HCT116 (cell line): ENCODE measurements around the gene GABRR2. TPM values are rescaled to one million over a fixed set of nuclear protein-coding genes. Genes with fewer than 3 reads are reported as not detected.

Experiments
- ATAC-seq: fragments of 200-7000 bp; cut with Tn5 transposase; 2 replicates; pipeline ENCODE4 v1.9.1; 2020; ENCODE audit warnings: mild to moderate bottlenecking, moderate library complexity
- BruUV-seq: library from RNA; stranded (reverse); fragments of 400-500 nt; replicated peaks from 2 replicates; lab custom pipeline; 2021; lab: Mats Ljungman, UMichigan
- CTCF ChIA-PET: fragments of 300-600 bp; sonication (Branson Sonifier 250); formaldehyde crosslinking; loops from one replicate; lab custom pipeline; 2021; ENCODE audit warnings: antibody characterized with exemption; lab: Charles Lee
- POLR2A ChIA-PET: fragments of 300-600, 350-600 bp; sonication (Branson Sonifier 250); formaldehyde crosslinking; loops from one replicate; lab custom pipeline; 2021; ENCODE audit warnings: antibody characterized with exemption; lab: Charles Lee
- RAD21 ChIA-PET, 2 experiments: fragments of 300-600 bp; sonication (Branson Sonifier 250); formaldehyde crosslinking; loops; one replicate each; lab custom pipeline; 2023; ENCODE audit warnings: low total read pairs in 2 of 2; ENCODE audit not compliant: uncharacterized antibody in 2 of 2, unreplicated experiment in 2 of 2, low non-redundant PET in 1 of 2; lab: Charles Lee
- DNase-seq: peaks from one replicate; pipeline ENCODE4 v3.0.0-alpha.2; 2010; ENCODE audit warnings: low read depth, low spot score
- H2AFZ ChIP-seq: fragments of 200-600 bp; shearing (Covaris generic), sonication (generic); 2 replicates; pipeline ENCODE4 v1.6.1; 2017; ENCODE audit warnings: low read depth, mixed run types, mixed read lengths, antibody characterized with exemption, low read length; ENCODE audit not compliant: poor library complexity, severe bottlenecking
- H3K27ac ChIP-seq: 2 replicates; pipeline ENCODE4 v1.5.1; 2012; ENCODE audit warnings: low read depth, low read length
- H3K27me3 ChIP-seq: fragments of 200-600 bp; sonication (generic); 2 replicates; pipeline ENCODE4 v1.6.1; 2016; ENCODE audit warnings: mixed run types, low read length, mixed read lengths; ENCODE audit not compliant: insufficient read depth
- H3K36me3 ChIP-seq, 2 experiments: fragments of 200-500 bp in 1 of 2; fragments of 200-600 bp in 1 of 2; sonication (Bioruptor generic) in 1 of 2; sonication (generic) in 1 of 2; 2 replicates each; pipeline versions ENCODE4 v1.5.1 to v1.6.1; 2014 to 2016; ENCODE audit warnings: low read length in 2 of 2, inconsistent platforms in 1 of 2, mixed read lengths in 1 of 2, mixed run types in 1 of 2; ENCODE audit not compliant: insufficient read depth in 2 of 2, control insufficient read depth in 1 of 2
- H3K4me1 ChIP-seq, 2 experiments: fragments of 200-600 bp in 1 of 2; sonication (generic) in 1 of 2; 2 replicates each; pipeline versions ENCODE4 v1.5.1 to v1.6.1; 2012 to 2017; ENCODE audit warnings: low read length in 2 of 2, inconsistent platforms in 1 of 2, mild to moderate bottlenecking in 1 of 2, mixed read lengths in 1 of 2, mixed run types in 1 of 2, moderate library complexity in 1 of 2; ENCODE audit not compliant: insufficient read depth in 2 of 2, control insufficient read depth in 1 of 2
- H3K4me2 ChIP-seq: fragments of 200-600 bp; sonication (generic); 2 replicates; pipeline ENCODE4 v1.6.1; 2017; ENCODE audit warnings: mixed run types, low read length, mixed read lengths
- H3K4me3 ChIP-seq, 2 experiments: fragments of 200-600 bp in 1 of 2; sonication (generic) in 1 of 2; replicated peaks in 1 of 2; 2 replicates each; pipeline ENCODE4 v1.5.1; 2011 to 2016; ENCODE audit warnings: low read length in 2 of 2, control low read depth in 1 of 2, low read depth in 1 of 2, mild to moderate bottlenecking in 1 of 2, mixed read lengths in 1 of 2, mixed run types in 1 of 2
- H3K79me2 ChIP-seq: fragments of 200-600 bp; sonication (generic); 2 replicates; pipeline ENCODE4 v1.6.1; 2017; ENCODE audit warnings: mild to moderate bottlenecking, mixed run types, low read length, moderate library complexity, mixed read lengths; ENCODE audit not compliant: insufficient read depth
- H3K9ac ChIP-seq: fragments of 200-600 bp; sonication (generic); 2 replicates; pipeline ENCODE4 v1.6.1; 2016; ENCODE audit warnings: low read length, mixed read lengths
- H3K9me2 ChIP-seq: fragments of 200-600 bp; sonication (generic), shearing (Covaris generic); 2 replicates; pipeline ENCODE4 v1.6.1; 2017; ENCODE audit warnings: mixed run types, mild to moderate bottlenecking, moderate library complexity; ENCODE audit not compliant: insufficient read depth
- H3K9me3 ChIP-seq, 2 experiments: fragments of 200-500 bp in 1 of 2; fragments of 200-600 bp in 1 of 2; sonication (Bioruptor generic) in 1 of 2; sonication (generic) in 1 of 2; 2 replicates each; pipeline ENCODE4 v1.6.1; 2014 to 2017; ENCODE audit warnings: low read length in 2 of 2, mixed read lengths in 2 of 2, inconsistent platforms in 1 of 2, low read depth in 1 of 2, mild to moderate bottlenecking in 1 of 2, mixed run types in 1 of 2, moderate library complexity in 1 of 2; ENCODE audit not compliant: control insufficient read depth in 1 of 2, insufficient read depth in 1 of 2
- H4K20me1 ChIP-seq: fragments of 200-600 bp; sonication (generic), shearing (Covaris generic); 2 replicates; pipeline ENCODE4 v1.6.1; 2017; ENCODE audit warnings: mixed run types, mild to moderate bottlenecking, moderate library complexity; ENCODE audit not compliant: insufficient read depth
- CBX3 ChIP-seq: IDR thresholded peaks from 2 replicates; pipeline ENCODE4 v1.6.1; 2012; ENCODE audit warnings: low read depth
- CEBPB ChIP-seq: IDR thresholded peaks from 2 replicates; pipeline ENCODE4 v1.6.1; 2012; ENCODE audit warnings: low read depth
- EGR1 ChIP-seq: IDR thresholded peaks from 2 replicates; pipeline ENCODE4 v1.6.1; 2012; ENCODE audit warnings: low read depth
- ELF1 ChIP-seq: IDR thresholded peaks from 2 replicates; pipeline ENCODE4 v1.6.1; 2012; ENCODE audit warnings: low read depth, borderline replicate concordance
- EZH2 ChIP-seq: fragments of 200-600 bp; sonication (generic); IDR thresholded peaks from 2 replicates; pipeline ENCODE4 v1.6.1; 2017; ENCODE audit warnings: antibody characterized with exemption, mixed run types
- JUND ChIP-seq: IDR thresholded peaks from 2 replicates; pipeline ENCODE4 v1.6.1; 2012
- POLR2A ChIP-seq: IDR thresholded peaks from 2 replicates; pipeline ENCODE4 v1.7.0; 2011; ENCODE audit warnings: borderline replicate concordance; ENCODE audit not compliant: insufficient read depth, insufficient read length; ENCODE audit errors: extremely low read depth
- POLR2AphosphoS5 ChIP-seq: IDR thresholded peaks from 2 replicates; pipeline ENCODE4 v1.6.1; 2011; ENCODE audit warnings: mild to moderate bottlenecking, low read depth, low read length, moderate library complexity
- REST ChIP-seq: IDR thresholded peaks from 2 replicates; pipeline ENCODE4 v1.6.1; 2012; ENCODE audit warnings: low read depth
- SIN3A ChIP-seq: IDR thresholded peaks from 2 replicates; pipeline ENCODE4 v1.6.1; 2012; ENCODE audit warnings: low read depth
- SP1 ChIP-seq: IDR thresholded peaks from 2 replicates; pipeline ENCODE4 v1.6.1; 2012; ENCODE audit warnings: low read depth
- SRF ChIP-seq: IDR thresholded peaks from 2 replicates; pipeline ENCODE4 v1.6.1; 2012; ENCODE audit warnings: low read depth
- TCF7L2 ChIP-seq: IDR thresholded peaks from 2 replicates; pipeline ENCODE4 v1.7.0; 2011; ENCODE audit warnings: borderline replicate concordance, inconsistent platforms; ENCODE audit not compliant: insufficient read depth, insufficient read length; ENCODE audit errors: extremely low read depth
- YY1 ChIP-seq: IDR thresholded peaks from 2 replicates; pipeline ENCODE4 v1.6.1; 2011; ENCODE audit warnings: low read length, low read depth, moderate library complexity, mild to moderate bottlenecking; ENCODE audit not compliant: insufficient replicate concordance; ENCODE audit errors: extremely low read depth
- ZBTB33 ChIP-seq: IDR thresholded peaks from 2 replicates; pipeline ENCODE4 v1.6.1; 2011; ENCODE audit warnings: mild to moderate bottlenecking, low read length, moderate library complexity; ENCODE audit not compliant: insufficient replicate concordance; ENCODE audit errors: extremely low read depth
- ZNF274 ChIP-seq: fragments of 200-500 bp; sonication (Bioruptor generic); IDR thresholded peaks from 2 replicates; pipeline ENCODE4 v1.6.1; 2014; ENCODE audit warnings: mild to moderate bottlenecking, low read depth, low read length, inconsistent platforms
- intact Hi-C: fragments of 100-400 bp; cut with micrococcal nuclease; formaldehyde crosslinking; loops from 2 replicates; pipeline ENCODE4 v1.10.0; 2022
- total RNA-seq: library from RNA; stranded (reverse); gene quantifications from one replicate; pipeline ENCODE4 v1.2.1, GENCODE V29; 2021; ENCODE audit not compliant: unreplicated experiment
- TF ChIP-seq, protein P1 (sequence below): IDR thresholded peaks from 2 replicates; pipeline ENCODE4 v1.6.1; 2012

Gene GABRR2
- total RNA-seq, 1 experiment from 2014 or later, result 0.57 TPM

- Histone ChIP-seq H3K4me1 (no peaks in the 10 kb centered on the region), H2AFZ (no peak overlapping the region), H3K79me2 (no peaks in the 10 kb centered on the region), H3K4me2 (no peak overlapping the region), H3K36me3 (no peaks in the 10 kb centered on the region), H3K9me3 (no peaks in the 10 kb centered on the region), H3K27ac (no peak overlapping the region), H3K9ac (no peak overlapping the region), H3K4me3 (no peak overlapping the region), H4K20me1 (no peaks in the 10 kb centered on the region), H3K27me3 (no peaks in the 10 kb centered on the region), H3K9me2 (no peaks in the 10 kb centered on the region)
- no peak for ATAC-seq
- no TSS peak for BruUV-seq
- POLR2A ChIA-PET, result no interaction called here
- no peak for DNase-seq
- intact Hi-C loops, result no loop called here
- RAD21 ChIA-PET, result no interaction called here
- CTCF ChIA-PET, result no interaction called here
- no peak for TF ChIP-seq YY1
- no peak for TF ChIP-seq SP1
- no peak for TF ChIP-seq SIN3A
- no peak for TF ChIP-seq ZNF274
- no peak for TF ChIP-seq POLR2A
- TF ChIP-seq, protein P1, sequence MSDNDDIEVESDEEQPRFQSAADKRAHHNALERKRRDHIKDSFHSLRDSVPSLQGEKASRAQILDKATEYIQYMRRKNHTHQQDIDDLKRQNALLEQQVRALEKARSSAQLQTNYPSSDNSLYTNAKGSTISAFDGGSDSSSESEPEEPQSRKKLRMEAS, result no peak
- no peak for TF ChIP-seq POLR2AphosphoS5
- TF ChIP-seq JUND, result no peak
- TF ChIP-seq EZH2, result no peak
- TF ChIP-seq ELF1, result no peak
- no peak for TF ChIP-seq SRF
- TF ChIP-seq CBX3, result no peak
- TF ChIP-seq EGR1, result no peak
- no peak for TF ChIP-seq ZBTB33
- no peak for TF ChIP-seq TCF7L2
- no peak for TF ChIP-seq REST
- TF ChIP-seq CEBPB, result no peak
Observed at GRCh38 chr6:89273816-89274215, 41.3 kb downstream of the GABRR2 start.
